HG02759 (cell line): Measurements from ENCODE around the gene SLC38A3.
"Not testable (repeated sequence)": the region's sequence is repeated elsewhere in the genome, so short reads cannot be mapped to it uniquely, and the experiment has no call there.

Source experiments
- ATAC-seq: cut with Tn5 transposase; IDR thresholded peaks from one replicate; pipeline ENCODE4 v1.9.1; 2021; ENCODE audit warnings: mild to moderate bottlenecking, moderate library complexity; ENCODE audit not compliant: unreplicated experiment

Gene SLC38A3

GRCh38 chr3:50210176-50210509 lies 5.1 kb downstream of the SLC38A3 start:
- ATAC-seq, result no peak

- ATAC-seq, result no peak
Measured at GRCh38 chr3:50210510-50211367, 5.7 kb downstream of the SLC38A3 start.

DNA sequence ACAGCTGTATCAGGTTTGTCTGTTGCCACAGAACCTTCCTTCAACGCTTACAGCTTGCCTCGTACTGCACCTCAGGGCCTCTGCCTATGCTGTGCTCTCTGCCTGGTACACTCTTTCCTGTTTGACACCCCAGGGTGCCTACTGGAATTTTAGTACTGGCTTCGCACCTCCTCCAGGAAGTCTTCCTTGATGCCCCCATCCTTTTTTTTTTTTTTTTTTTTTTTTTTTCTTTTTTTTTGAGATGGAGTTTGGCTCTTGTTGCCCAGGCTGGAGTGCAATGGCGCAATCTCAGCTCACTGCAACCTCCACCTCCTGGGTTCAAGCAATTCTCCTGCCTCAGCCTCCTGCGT lies 6.3 kb downstream of the SLC38A3 start:
- ATAC-seq, result not testable (repeated sequence)

DNA sequence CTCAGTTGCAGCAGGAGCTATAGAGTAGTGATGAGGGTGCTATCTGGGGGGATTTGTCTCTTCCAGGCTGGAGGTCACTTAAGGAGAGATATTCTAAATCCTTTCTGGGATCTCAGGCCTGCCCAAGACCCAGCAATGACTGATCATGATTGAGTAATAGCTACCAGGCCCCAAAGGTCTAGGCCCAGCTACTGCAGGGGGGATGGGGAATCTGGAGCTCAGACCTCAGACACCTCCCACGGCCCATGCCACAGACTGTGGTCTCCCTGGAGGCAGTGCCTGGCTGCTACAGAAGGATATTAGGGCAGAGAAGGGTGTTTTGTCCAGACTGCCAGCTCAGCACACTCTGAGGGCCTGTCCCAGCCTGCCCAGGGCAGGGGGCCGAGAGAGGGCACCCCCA lies 6.9 kb downstream of the SLC38A3 start:
- no peak for ATAC-seq

- ATAC-seq, result no peak
Measured at GRCh38 chr3:50212502-50212901, 7.4 kb downstream of the SLC38A3 start.

- no peak for ATAC-seq
Measured at GRCh38 chr3:50212971-50213370, 7.9 kb downstream of the SLC38A3 start.

GRCh38 chr3:50213373-50213772 lies 8.3 kb downstream of the SLC38A3 start:
- ATAC-seq, result no peak

DNA sequence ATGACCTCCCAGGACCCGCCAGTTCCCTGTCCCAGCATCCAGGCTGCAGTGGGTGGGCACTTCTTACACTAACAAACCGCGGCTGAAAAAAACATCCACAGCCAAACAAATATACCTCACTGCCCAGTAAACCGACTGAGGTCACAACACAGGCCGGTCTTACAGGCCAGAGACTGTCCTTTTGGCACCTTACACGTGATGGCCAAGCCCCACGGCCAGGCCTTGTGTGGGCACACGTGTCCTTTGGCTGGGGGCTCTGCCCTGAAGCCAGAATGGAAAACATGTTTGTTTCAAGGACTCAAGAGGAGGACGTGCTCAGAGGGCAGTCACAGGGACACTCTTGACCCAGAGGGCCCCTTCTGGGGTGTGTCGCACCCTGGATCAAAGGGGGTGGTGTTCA lies 9.8 kb downstream of the SLC38A3 start:
- ATAC-seq, result no peak

DNA sequence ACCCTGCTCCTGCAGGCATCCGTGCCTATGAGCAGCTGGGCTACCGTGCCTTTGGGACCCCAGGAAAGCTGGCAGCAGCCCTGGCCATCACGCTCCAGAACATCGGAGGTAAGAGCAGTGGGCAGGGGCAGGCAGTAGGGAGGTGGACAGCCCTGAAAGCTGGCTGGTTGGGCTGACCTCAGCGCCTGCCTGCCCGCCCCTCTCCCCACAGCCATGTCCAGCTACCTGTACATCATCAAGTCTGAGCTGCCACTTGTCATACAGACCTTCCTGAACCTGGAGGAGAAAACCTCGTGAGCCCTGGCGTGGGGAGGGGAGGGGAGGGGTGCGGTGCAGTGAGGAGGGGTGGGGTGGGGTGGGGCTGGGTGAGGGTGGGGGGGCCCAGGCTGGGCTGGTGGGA lies 10.5 kb downstream of the SLC38A3 start:
- ATAC-seq, result no peak

DNA sequence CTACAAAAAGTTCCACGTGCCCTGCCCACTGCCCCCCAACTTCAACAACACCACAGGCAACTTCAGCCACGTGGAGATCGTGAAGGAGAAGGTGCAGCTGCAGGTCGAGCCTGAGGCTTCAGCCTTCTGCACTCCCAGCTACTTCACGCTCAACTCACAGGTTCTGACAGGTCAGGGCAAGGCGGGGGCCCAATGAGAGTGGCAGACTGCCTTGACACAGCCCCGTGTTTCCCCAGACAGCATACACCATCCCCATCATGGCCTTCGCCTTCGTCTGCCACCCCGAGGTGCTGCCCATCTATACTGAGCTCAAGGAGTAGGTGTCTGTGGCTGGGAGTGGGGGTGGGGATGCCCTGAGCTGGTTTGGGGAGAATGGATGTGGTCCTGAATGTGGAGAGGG lies 12.6 kb downstream of the SLC38A3 start:
- no peak for ATAC-seq

- ATAC-seq, result no peak
Measured at GRCh38 chr3:50218448-50218847, 13.4 kb downstream of the SLC38A3 start.

- ATAC-seq, result no peak
Measured at GRCh38 chr3:50219285-50219684, 14.2 kb downstream of the SLC38A3 start.

GRCh38 chr3:50220109-50220508 lies 15.0 kb downstream of the SLC38A3 start:
- no peak for ATAC-seq

DNA sequence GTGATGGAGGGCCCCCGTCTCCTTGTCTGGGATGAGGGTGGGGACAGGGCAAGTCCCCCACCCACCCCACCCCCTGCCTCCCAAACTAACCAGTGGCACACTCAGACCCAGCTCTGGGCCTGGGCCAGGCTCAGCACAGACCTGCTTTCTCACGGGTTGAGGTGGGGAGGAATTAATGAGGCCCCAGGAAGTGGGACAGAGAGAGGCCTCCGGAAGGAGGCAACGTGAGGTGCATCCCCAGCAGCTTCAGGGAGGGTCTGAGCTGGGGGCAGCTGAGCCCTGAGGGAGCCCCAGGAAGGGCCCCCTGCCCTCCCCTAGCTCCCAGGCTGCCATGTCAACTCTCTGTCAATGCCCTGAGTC lies 16.0 kb downstream of the SLC38A3 start:
- no peak for ATAC-seq

DNA sequence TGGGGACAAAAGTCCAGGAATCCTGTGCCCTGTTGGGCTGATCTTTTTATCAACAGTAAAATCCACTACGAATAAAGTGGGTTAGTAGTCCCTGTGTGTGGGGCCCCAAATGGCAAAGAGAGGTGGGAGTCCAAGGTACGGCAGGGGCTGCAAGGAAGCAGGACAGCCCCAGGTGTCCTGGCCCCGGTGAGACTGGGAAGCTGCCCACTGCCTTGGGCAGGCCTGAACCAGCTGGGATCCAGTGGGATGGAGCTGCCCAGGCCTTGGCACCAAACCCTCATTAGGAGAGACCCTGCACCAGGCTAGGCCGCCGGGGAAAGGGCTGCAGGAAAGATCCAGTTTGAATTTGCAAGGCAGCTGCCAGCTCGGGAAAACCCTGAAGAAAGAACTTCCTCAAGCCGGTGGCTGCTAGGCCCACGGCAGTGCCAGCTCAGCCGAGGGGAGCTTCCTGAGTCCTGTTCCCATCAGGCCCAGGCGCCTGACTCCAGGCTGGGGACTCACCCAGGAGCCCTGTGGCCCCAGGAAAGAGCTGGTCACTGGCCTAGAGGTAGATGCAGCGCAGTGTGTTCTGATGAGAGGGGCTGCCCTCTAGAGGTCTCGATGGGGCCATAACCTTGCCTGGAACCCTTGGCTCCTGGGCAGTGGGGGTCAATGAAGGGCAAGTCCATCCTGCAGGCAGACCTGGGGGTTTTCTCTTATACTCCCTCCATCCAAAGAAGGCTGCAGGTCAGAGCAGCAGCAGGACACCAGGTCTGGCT lies 16.5 kb downstream of the SLC38A3 start:
- no peak for ATAC-seq

DNA sequence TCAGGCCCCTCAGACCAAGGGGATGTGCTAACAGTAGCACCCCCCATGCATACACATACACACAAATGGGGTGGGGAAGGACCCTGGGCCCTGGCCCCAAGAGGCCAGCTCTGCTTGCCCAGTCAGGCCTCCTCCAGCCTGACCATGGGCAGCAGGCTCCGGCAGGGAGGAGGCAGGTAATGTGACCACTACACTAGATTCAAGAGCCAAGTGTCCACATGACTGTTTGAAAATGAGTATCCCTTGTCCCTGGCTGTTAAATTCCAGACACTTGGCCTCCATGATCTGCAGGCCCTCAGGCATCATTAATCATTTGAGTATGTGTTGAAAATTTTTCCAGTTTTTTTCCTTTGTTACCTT lies 17.1 kb downstream of the SLC38A3 start:
- ATAC-seq, result no peak

- no peak for ATAC-seq
Measured at GRCh38 chr3:50224639-50225038, 19.6 kb downstream of the SLC38A3 start.

DNA sequence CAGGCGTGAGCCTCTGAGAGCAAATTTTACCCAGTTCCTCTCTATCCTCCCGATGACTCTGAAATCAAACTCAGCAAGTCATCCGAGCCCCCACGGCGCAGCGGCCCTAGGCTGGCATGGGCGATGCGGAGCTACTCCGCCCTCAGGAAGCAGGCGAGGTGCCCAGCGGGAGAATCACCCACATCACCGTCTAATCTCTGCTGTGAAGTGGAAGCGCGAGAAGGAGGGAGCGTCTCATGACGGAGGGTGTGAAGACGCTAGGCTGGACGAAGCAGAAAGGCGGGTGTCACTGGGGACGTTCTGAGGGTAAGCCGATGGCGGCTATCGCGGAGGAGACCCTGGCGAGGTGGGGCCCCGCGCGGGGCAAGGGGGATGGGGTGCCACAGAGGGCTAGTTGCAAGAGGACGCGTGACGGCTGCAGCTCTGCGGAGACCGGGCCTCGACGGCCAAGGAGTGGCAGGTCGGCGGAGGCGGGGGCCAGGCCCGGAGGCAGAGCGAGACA lies 21.9 kb downstream of the SLC38A3 start:
- peak; percentile 12 for ATAC-seq

- ATAC-seq, result peak; percentile 84
Measured at GRCh38 chr3:50227390-50228183, 22.5 kb downstream of the SLC38A3 start.

GRCh38 chr3:50228184-50228763 lies 23.2 kb downstream of the SLC38A3 start:
- ATAC-seq, result not testable (repeated sequence)

GRCh38 chr3:50229490-50229889 lies 24.4 kb downstream of the SLC38A3 start:
- no peak for ATAC-seq
